Measurements from ENCODE around the gene HDAC4. TPM values are rescaled to one million over a fixed set of nuclear protein-coding genes. Genes with fewer than 3 reads are reported as not detected.

HDAC4 gene
- total and polyA plus RNA-seq, 2 of the 8 experiments (the other 6 are each of a cell fraction or from before 2014, with no cell fraction given) = 15.4 to 31.5 TPM

- H3K23ac ChIP-seq (ENCODE audit: insufficient read length) = no peak overlapping the region
- no peaks in the 10 kb centered on the region for H3K36me3 ChIP-seq (ENCODE audit: control insufficient read depth in 2 of 4, insufficient read depth in 4 of 4, low read length in 3 of 4)
- no peak overlapping the region for H2BK120ac ChIP-seq (replicated peaks; ENCODE audit: low read depth, low read length)
- no peak overlapping the region for H3K56ac ChIP-seq (replicated peaks; ENCODE audit: insufficient read length, low read depth, low read length)
- peaks cover 2 to 12% (median 7%) of the 10 kb centered on the region in 4 experiments; a peak in 5 of 7 replicates for H3K4me1 ChIP-seq (replicated peaks in 1 of 4; ENCODE audit: control insufficient read depth in 3 of 4, insufficient read depth in 4 of 4, low read length in 3 of 4)
- FAIRE-seq (no peak), DNase-seq (ENCODE audit: low read depth in 1 of 2, low spot score in 2 of 2) (no peak)
- H2AK5ac ChIP-seq (ENCODE audit: low read depth, low read length) = no peak overlapping the region
- H3K9ac ChIP-seq (replicated peaks in 1 of 4; ENCODE audit: extremely low read depth in 1 of 4, low read depth in 3 of 4, low read length in 3 of 4) = no peak overlapping the region
- no peak overlapping the region for H3K18ac ChIP-seq (ENCODE audit: extremely low read depth, low read length)
- ChIA-PET CTCF (ENCODE audit: partially characterized antibody) (interaction anchor here (0.7 to 1.4 kb wide), 4 partner anchors 13 to 68 kb away, joined by 3 to 8 read pairs (median 3); no protein-coding TSS in a partner anchor), POLR2A (ENCODE audit: partially characterized antibody) (no interaction called here)
- 93% methylated on average over 13 of the region's 13 CpGs; no CpG with 5 or more reads in 1 of the 2 experiments for WGBS, 2 experiments (ENCODE audit: extremely low coverage in 1 of 2, insufficient coverage in 1 of 2, insufficient read length in 1 of 2, insufficient replicate concordance in 2 of 2, low coverage in 1 of 2, low lambda C conversion rate in 2 of 2, missing lambda C conversion rate in 1 of 2)
- no peak overlapping the region for H3K27ac ChIP-seq (ENCODE audit: low read depth, low read length)
- H2BK12ac ChIP-seq (ENCODE audit: low read depth, low read length) = no peak overlapping the region
- H2BK5ac ChIP-seq (ENCODE audit: low read depth, low read length) = no peak overlapping the region
- H4K8ac ChIP-seq (ENCODE audit: extremely low read depth, insufficient read depth, low read length) = no peak overlapping the region
- TF ChIP-seq BCL11A (IDR thresholded peaks at IDR 0.05; ENCODE audit: low read depth in 2 of 2, low read length in 2 of 2) (no peak), POLR2A (IDR thresholded peaks at IDR 0.05; ENCODE audit: control extremely low read depth in 1 of 2, low read depth in 2 of 2, low read length in 2 of 2) (no peak), BACH1 (IDR thresholded peaks at IDR 0.05; ENCODE audit: low read length) (no peak), FOSL1 (IDR thresholded peaks at IDR 0.05; ENCODE audit: insufficient read depth, low read depth, low read length) (no peak), RFX5 (IDR thresholded peaks at IDR 0.05; ENCODE audit: borderline replicate concordance, low read depth, low read length) (no peak), POU5F1 (IDR thresholded peaks at IDR 0.05; ENCODE audit: low read depth, low read length) (no peak), RXRA (IDR thresholded peaks at IDR 0.05; ENCODE audit: insufficient read depth, low read depth, low read length) (no peak), PHF8 (conservative IDR thresholded peaks at IDR 0.05; ENCODE audit: low read depth, low read length) (no peak), TEAD4 (IDR thresholded peaks at IDR 0.05; ENCODE audit: low read depth, low read length) (no peak), BRCA1 (IDR thresholded peaks at IDR 0.05; ENCODE audit: low read depth, low read length) (no peak), KDM1A (IDR thresholded peaks at IDR 0.05; ENCODE audit: borderline replicate concordance, low read length) (no peak)
- TF ChIP-seq, protein P1, sequence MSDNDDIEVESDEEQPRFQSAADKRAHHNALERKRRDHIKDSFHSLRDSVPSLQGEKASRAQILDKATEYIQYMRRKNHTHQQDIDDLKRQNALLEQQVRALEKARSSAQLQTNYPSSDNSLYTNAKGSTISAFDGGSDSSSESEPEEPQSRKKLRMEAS (IDR thresholded peaks at IDR 0.05) = no peak
- no peak overlapping the region for H3K14ac ChIP-seq (ENCODE audit: insufficient read length)
- H4K5ac ChIP-seq (ENCODE audit: insufficient read length, low read depth, low read length) = no peak overlapping the region
- no peaks in the 10 kb centered on the region for H3K9me3 ChIP-seq (ENCODE audit: insufficient read depth in 2 of 2, low read depth in 1 of 2, low read length in 1 of 2)
- H2BK20ac ChIP-seq (ENCODE audit: low read length) = no peak overlapping the region
- H3K4ac ChIP-seq (replicated peaks; ENCODE audit: insufficient read length, low read depth, low read length) = no peak overlapping the region
- no peak overlapping the region for H2AFZ ChIP-seq (ENCODE audit: low read length)
- H3K23me2 ChIP-seq (ENCODE audit: low read depth, low read length) = no peaks in the 10 kb centered on the region
- no peak overlapping the region for H2BK15ac ChIP-seq (ENCODE audit: low read length)
- peaks cover 15 to 20% of the 10 kb centered on the region in 2 experiments for H4K20me1 ChIP-seq (replicated peaks in 1 of 2; ENCODE audit: control insufficient read depth in 1 of 2, insufficient read depth in 2 of 2, low read length in 2 of 2)
- H3K79me1 ChIP-seq (ENCODE audit: low read depth, low read length) = peaks cover 17% of the 10 kb centered on the region
- H3K79me2 ChIP-seq (ENCODE audit: control insufficient read depth in 1 of 2, insufficient read depth in 2 of 2, low read length in 2 of 2) = peaks cover 0 to 83% of the 10 kb centered on the region in 2 experiments; a peak in 3 of 4 replicates
- H3K4me3 ChIP-seq (ENCODE audit: extremely low read depth in 1 of 4, insufficient read depth in 2 of 4, low read depth in 3 of 4, low read length in 4 of 4) = no peak overlapping the region
- no peak overlapping the region for H3K4me2 ChIP-seq (ENCODE audit: insufficient read depth in 1 of 2, low read depth in 2 of 2, low read length in 2 of 2)
- no peaks in the 10 kb centered on the region for H3K27me3 ChIP-seq (replicated peaks in 1 of 4; ENCODE audit: control insufficient read depth in 3 of 4, extremely low read depth in 1 of 4, insufficient read depth in 3 of 4, low read length in 3 of 4)
- H4K91ac ChIP-seq (replicated peaks; ENCODE audit: insufficient read length, low read length) = no peak overlapping the region
These were observed 189.3 kb downstream of the HDAC4 start for GRCh38 chr2:239211396-239212094.

Data from H1 (cell line).